ENCODE measurements around the gene CAMTA1.
A peak's percentile ranks its signal among the peaks of the same experiment; 100 is the strongest.

CAMTA1 gene

GRCh38 chr1:6850537-6850936 is 65.3 kb downstream of the CAMTA1 start:
- FAIRE-seq (no peak), DNase-seq (ENCODE audit: low spot score) (no peak)

- DNase-seq (ENCODE audit: low spot score) (no peak), FAIRE-seq (no peak)
Measured at GRCh38 chr1:6852136-6852890, 67.1 kb downstream of the CAMTA1 start.

- FAIRE-seq: no peak
- no peak for DNase-seq (ENCODE audit: low spot score)
Measured at GRCh38 chr1:6854166-6854565, 68.9 kb downstream of the CAMTA1 start.

- DNase-seq (ENCODE audit: low spot score) (no peak), FAIRE-seq (no peak)
Measured at GRCh38 chr1:6857831-6858230, 72.6 kb downstream of the CAMTA1 start.

GRCh38 chr1:6858596-6858995 is 73.3 kb downstream of the CAMTA1 start:
- no peak for DNase-seq (ENCODE audit: low spot score)
- FAIRE-seq: no peak

- peak; percentile 85 for DNase-seq (ENCODE audit: low spot score)
- peak; percentile 96 for FAIRE-seq
Measured at GRCh38 chr1:6859415-6860343, 74.4 kb downstream of the CAMTA1 start.

- FAIRE-seq: no peak
- peak; percentile 53 for DNase-seq (ENCODE audit: low spot score)
Measured at GRCh38 chr1:6860401-6860800, 75.1 kb downstream of the CAMTA1 start.

GRCh38 chr1:6861075-6861724 is 75.9 kb downstream of the CAMTA1 start:
- DNase-seq (ENCODE audit: low spot score) (no peak), FAIRE-seq (no peak)

- DNase-seq (ENCODE audit: low spot score): no peak
- FAIRE-seq: no peak
Measured at GRCh38 chr1:6862906-6863305, 77.7 kb downstream of the CAMTA1 start.

- FAIRE-seq (no peak), DNase-seq (ENCODE audit: low spot score) (no peak)
Measured at GRCh38 chr1:6864166-6864565, 78.9 kb downstream of the CAMTA1 start.

GRCh38 chr1:6866825-6867224 is 81.6 kb downstream of the CAMTA1 start:
- DNase-seq (ENCODE audit: low spot score) (no peak), FAIRE-seq (no peak)

- no peak for FAIRE-seq
- no peak for DNase-seq (ENCODE audit: low spot score)
Measured at GRCh38 chr1:6867321-6867720, 82.1 kb downstream of the CAMTA1 start.

- no peak for DNase-seq (ENCODE audit: low spot score)
- FAIRE-seq: no peak
Measured at GRCh38 chr1:6867729-6868659, 82.7 kb downstream of the CAMTA1 start.

GRCh38 chr1:6868660-6869380 is 83.6 kb downstream of the CAMTA1 start:
- FAIRE-seq (no peak), DNase-seq (ENCODE audit: low spot score) (no peak)

GRCh38 chr1:6869545-6869944 is 84.3 kb downstream of the CAMTA1 start:
- no peak for FAIRE-seq
- DNase-seq (ENCODE audit: low spot score): no peak

GRCh38 chr1:6870086-6870485 is 84.8 kb downstream of the CAMTA1 start:
- FAIRE-seq: no peak
- no peak for DNase-seq (ENCODE audit: low spot score)

- peak; percentile 55 for FAIRE-seq
- no peak for DNase-seq (ENCODE audit: low spot score)
Measured at GRCh38 chr1:6870571-6870970, 85.3 kb downstream of the CAMTA1 start.

GRCh38 chr1:6871300-6871972 is 86.2 kb downstream of the CAMTA1 start:
- FAIRE-seq (no peak), DNase-seq (ENCODE audit: low spot score) (no peak)

GRCh38 chr1:6872573-6873261 is 87.5 kb downstream of the CAMTA1 start:
- FAIRE-seq (no peak), DNase-seq (ENCODE audit: low spot score) (no peak)
